Ramos (cell line): ENCODE measurements around the gene BAMBI.
"Not testable (repeated sequence)": the region's sequence is repeated elsewhere in the genome, so short reads cannot be mapped to it uniquely, and the experiment has no call there.

Experiments
- in situ Hi-C: fragments of 300-500 bp; cut with MboI; formaldehyde crosslinking; loops from one replicate; pipeline ENCODE4 v1.14.3; 2022; ENCODE audit warnings: low sequenced_read_pairs; ENCODE audit not compliant: unreplicated experiment

BAMBI gene

GRCh38 chr10:28676968-28677887, at the start of gene BAMBI:
BAMBI (plus strand) TSS chr10:28677521; CDS start chr10:28677898, 377 bp downstream.
- in situ Hi-C loops: no loop called here

- in situ Hi-C loops: loop anchor here (25.0 kb wide), 1 partner anchor 684 kb away; no protein-coding TSS in a partner anchor
These were observed 49.0 kb upstream of the BAMBI start for GRCh38 chr10:28628184-28628893.

- in situ Hi-C loops: loop anchor here (25.0 kb wide), 1 partner anchor 680 kb away; no protein-coding TSS in a partner anchor
These were observed 45.3 kb upstream of the BAMBI start for GRCh38 chr10:28631896-28632583.

DNA sequence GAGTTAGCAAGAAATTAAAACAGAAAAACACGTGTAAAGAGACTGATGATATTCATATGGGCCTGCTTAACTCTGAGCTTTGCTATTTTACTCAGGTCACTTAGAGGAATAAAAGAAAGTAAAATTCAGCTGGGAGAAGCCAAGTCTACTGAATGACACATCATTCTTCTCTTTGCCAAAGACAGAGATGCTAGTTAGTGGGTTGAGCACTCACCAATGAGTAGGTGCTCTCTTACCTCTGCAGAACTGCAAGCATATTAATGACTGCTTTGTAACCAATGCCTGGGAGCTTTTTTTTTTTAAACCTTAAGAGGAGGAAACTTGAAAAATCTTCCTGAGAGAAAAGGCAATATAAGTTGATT, 44.8 kb upstream of the BAMBI start:
- in situ Hi-C loops: loop anchor here (25.0 kb wide), 1 partner anchor 680 kb away; no protein-coding TSS in a partner anchor

- in situ Hi-C loops: loop anchor here (25.0 kb wide), 1 partner anchor 679 kb away; no protein-coding TSS in a partner anchor
These were observed 43.6 kb upstream of the BAMBI start for GRCh38 chr10:28633750-28634149.

GRCh38 chr10:28637346-28637745, 40.0 kb upstream of the BAMBI start:
- in situ Hi-C loops: loop anchor here (25.0 kb wide), 1 partner anchor 675 kb away; no protein-coding TSS in a partner anchor

GRCh38 chr10:28638392-28638791, 38.9 kb upstream of the BAMBI start:
- in situ Hi-C loops: loop anchor here (25.0 kb wide), 1 partner anchor 674 kb away; no protein-coding TSS in a partner anchor

DNA sequence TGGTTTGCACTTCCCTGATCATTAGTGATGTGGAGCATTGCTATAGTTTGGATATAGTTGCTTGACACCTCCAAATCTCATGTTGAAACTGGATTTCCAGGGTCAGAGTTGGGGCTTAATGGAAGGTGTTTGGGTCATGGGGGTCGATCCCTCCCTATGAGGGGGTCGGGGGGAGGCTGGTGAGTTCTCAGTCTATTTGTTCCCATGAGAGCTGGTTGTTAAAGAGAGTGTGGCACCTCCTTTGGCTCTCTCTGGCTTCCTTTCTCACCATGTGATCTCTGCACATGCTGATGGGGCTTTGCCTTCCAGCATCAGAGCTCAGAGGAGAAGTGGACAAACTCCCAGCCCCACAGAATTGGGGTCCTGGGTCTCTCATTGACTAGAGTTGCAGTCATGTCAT, 36.8 kb upstream of the BAMBI start:
- in situ Hi-C loops: loop anchor here (25.0 kb wide), 1 partner anchor 672 kb away; no protein-coding TSS in a partner anchor

DNA sequence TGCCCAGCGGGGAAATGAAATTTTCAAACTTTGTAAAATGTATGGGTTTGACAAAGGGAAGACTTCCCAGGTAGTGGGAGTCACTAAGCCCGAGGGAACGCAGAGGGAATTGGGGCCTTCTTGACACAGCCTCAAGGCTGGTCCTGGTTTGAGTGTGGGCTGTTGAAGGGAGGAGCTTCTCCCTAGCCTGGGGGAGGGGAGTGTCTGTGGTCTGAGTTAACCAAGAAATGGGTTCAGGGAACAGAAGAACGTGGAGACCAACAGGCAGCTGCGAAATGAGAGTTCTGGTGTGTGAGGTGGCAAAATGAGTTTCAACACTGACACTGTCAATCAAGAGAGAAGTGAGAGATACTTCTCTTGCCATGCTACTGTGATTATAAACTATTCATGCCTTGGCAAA, 32.7 kb upstream of the BAMBI start:
- in situ Hi-C loops: loop anchor here (25.0 kb wide), 1 partner anchor 668 kb away; no protein-coding TSS in a partner anchor

GRCh38 chr10:28652106-28652505, 25.2 kb upstream of the BAMBI start:
- in situ Hi-C loops: no loop called here

DNA sequence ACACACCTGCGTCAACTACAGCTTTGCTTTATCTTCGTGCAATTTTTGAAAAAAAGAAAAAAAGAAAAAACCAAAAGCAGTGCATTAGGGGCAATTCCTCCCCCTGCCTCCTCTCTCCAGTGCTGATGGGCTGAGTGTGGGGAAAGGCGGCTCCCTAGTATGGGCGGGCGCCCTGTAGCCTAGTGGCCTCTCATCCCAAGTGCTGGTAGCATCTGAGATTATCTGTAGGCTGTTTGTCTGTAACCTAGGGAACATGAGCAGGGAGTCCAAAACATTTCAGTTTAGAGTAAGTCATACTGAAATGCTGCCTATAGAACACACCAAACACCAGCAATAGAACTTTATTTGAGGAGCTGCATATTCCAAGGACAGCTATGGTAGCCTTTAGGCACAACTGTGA, 24.6 kb upstream of the BAMBI start:
- in situ Hi-C loops: no loop called here

GRCh38 chr10:28658824-28659223, 18.5 kb upstream of the BAMBI start:
- in situ Hi-C loops: not testable (repeated sequence)

DNA sequence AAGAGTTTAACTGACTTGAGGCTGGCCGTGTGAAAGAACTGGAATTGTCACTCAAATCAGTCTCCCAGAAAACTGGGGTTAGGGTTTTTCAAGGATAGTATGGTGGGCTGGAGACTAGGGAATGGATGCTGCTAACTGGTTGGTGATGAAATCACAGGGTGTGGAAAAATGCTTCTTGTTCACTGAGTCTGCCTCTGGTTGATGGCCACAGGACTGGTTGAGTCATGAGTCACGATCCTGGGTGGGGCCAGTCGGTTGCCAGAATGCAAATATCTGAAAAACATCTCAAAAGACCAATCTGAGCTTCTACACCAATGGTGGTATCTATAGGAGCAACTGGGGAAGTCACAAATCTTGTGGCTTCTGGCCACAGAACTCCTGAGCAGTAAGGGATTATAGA, 16.3 kb upstream of the BAMBI start:
- in situ Hi-C loops: loop anchor here (10.0 kb wide), 1 partner anchor 324 kb away; no protein-coding TSS in a partner anchor

GRCh38 chr10:28663576-28664368, 13.5 kb upstream of the BAMBI start:
- in situ Hi-C loops: loop anchor here (10.0 kb wide), 1 partner anchor 321 kb away; no protein-coding TSS in a partner anchor

DNA sequence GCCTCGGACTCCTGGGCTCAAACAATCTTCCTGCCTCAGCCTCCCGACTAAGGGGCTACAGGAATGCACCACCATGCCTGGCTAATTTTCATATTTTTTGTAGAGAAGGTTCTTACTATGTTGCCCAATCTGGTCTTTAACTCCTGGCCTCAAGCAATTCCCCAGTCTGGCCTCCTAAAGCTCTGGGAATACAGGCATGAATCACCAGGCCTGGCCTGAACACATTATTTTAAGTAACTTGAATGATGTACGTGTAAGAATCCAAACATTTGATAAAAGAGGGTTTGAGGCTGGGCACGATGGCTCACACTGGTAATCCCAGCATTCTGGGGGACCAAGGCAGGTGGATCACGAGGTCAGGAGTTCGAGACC, 13.0 kb upstream of the BAMBI start:
- in situ Hi-C loops: loop anchor here (10.0 kb wide), 1 partner anchor 320 kb away; no protein-coding TSS in a partner anchor

- in situ Hi-C loops: loop anchor here (10.0 kb wide), 1 partner anchor 318 kb away; no protein-coding TSS in a partner anchor
These were observed 10.4 kb upstream of the BAMBI start for GRCh38 chr10:28666751-28667467.

GRCh38 chr10:28668363-28669226, 8.7 kb upstream of the BAMBI start:
- in situ Hi-C loops: loop anchor here (10.0 kb wide), 1 partner anchor 316 kb away; no protein-coding TSS in a partner anchor
